ENCODE data around the gene PIK3AP1.

- TF ChIP-seq EP300 (IDR thresholded peaks at IDR 0.05) (no peak), CTCF (IDR thresholded peaks at IDR 0.05) (peak; percentile 71 to 85 (median 78)), POLR2AphosphoS5 (IDR thresholded peaks at IDR 0.05) (no peak)
Measured at GRCh38 chr10:96765406-96766240, 45.3 kb upstream of the PIK3AP1 start.
